Erythroblast (primary cell): ENCODE results near the gene C6orf89.

Experiments used
- GATA1 ChIP-seq: IDR thresholded peaks from 2 replicates; pipeline ENCODE4 v1.6.1; 2011; ENCODE audit warnings: low read depth, mild to moderate bottlenecking, control low read depth, low read length, moderate library complexity
- POLR2A ChIP-seq: IDR thresholded peaks from 2 replicates; pipeline ENCODE4 v1.6.1; 2011; ENCODE audit warnings: mild to moderate bottlenecking, low read length

GRCh38 chr6:36841756-36842155 is 44.0 kb upstream of the C6orf89 start:
- TF ChIP-seq POLR2A, result no peak
- TF ChIP-seq GATA1, result no peak
